H9 (cell line): Measurements from ENCODE around the gene FHIP2A. TPM values are rescaled to one million over a fixed set of nuclear protein-coding genes. Genes with fewer than 3 reads are reported as not detected.

ENCODE experiments used
- DNase-seq: peaks from one replicate; pipeline ENCODE4 v3.0.0-alpha.2; 2017
- H2AFZ ChIP-seq: one replicate; pipeline ENCODE4 v1.6.1; 2013; ENCODE audit warnings: mild to moderate bottlenecking, low read length, control low read depth, moderate library complexity
- H2AK5ac ChIP-seq: 2 replicates; pipeline ENCODE4 v1.6.1; 2013; ENCODE audit warnings: low read length, control low read depth, mixed read lengths; ENCODE audit not compliant: insufficient read length
- H2BK120ac ChIP-seq: one replicate; pipeline ENCODE4 v1.6.1; 2013; ENCODE audit warnings: low read depth, mild to moderate bottlenecking, low read length, control low read depth, inconsistent platforms; ENCODE audit not compliant: poor library complexity, severe bottlenecking
- H2BK12ac ChIP-seq: 2 replicates; pipeline ENCODE4 v1.6.1; 2013; ENCODE audit warnings: low read length, control low read depth, mixed read lengths, low read depth; ENCODE audit not compliant: insufficient read length
- H2BK15ac ChIP-seq: 2 replicates; pipeline ENCODE4 v1.6.1; 2013; ENCODE audit warnings: low read depth, low read length, control low read depth
- H2BK20ac ChIP-seq: one replicate; pipeline ENCODE4 v1.6.1; 2013; ENCODE audit warnings: low read depth, mild to moderate bottlenecking, low read length, control low read depth, inconsistent platforms; ENCODE audit not compliant: poor library complexity, severe bottlenecking
- H2BK5ac ChIP-seq: 2 replicates; pipeline ENCODE4 v1.6.1; 2013; ENCODE audit warnings: low read length, control low read depth, mixed read lengths; ENCODE audit not compliant: insufficient read length
- H3K14ac ChIP-seq: 2 replicates; pipeline ENCODE4 v1.6.1; 2013; ENCODE audit warnings: low read length, control low read depth; ENCODE audit not compliant: insufficient read depth
- H3K18ac ChIP-seq: 2 replicates; pipeline ENCODE4 v1.6.1; 2013; ENCODE audit warnings: low read depth, mild to moderate bottlenecking, mixed read lengths, low read length, control low read depth; ENCODE audit not compliant: insufficient read length
- H3K23ac ChIP-seq: 2 replicates; pipeline ENCODE4 v1.6.1; 2013; ENCODE audit warnings: low read length, control low read depth, mixed read lengths, low read depth; ENCODE audit not compliant: insufficient read length
- H3K23me2 ChIP-seq: 2 replicates; pipeline ENCODE4 v1.6.1; 2013; ENCODE audit warnings: low read depth, mild to moderate bottlenecking, mixed read lengths, low read length, control low read depth; ENCODE audit not compliant: insufficient read length, poor library complexity, severe bottlenecking
- H3K27ac ChIP-seq: 2 replicates; pipeline ENCODE4 v1.5.1; 2013; ENCODE audit warnings: low read length, control low read depth, mixed read lengths, low read depth; ENCODE audit not compliant: insufficient read length
- H3K27me3 ChIP-seq: 2 replicates; pipeline ENCODE4 v1.6.1; 2013; ENCODE audit warnings: low read length, control low read depth, inconsistent platforms; ENCODE audit not compliant: insufficient read depth
- H3K4ac ChIP-seq: 2 replicates; pipeline ENCODE4 v1.6.1; 2013; ENCODE audit warnings: low read depth, mild to moderate bottlenecking, control low read depth, inconsistent platforms, low read length, moderate library complexity
- H3K4me1 ChIP-seq: 2 replicates; pipeline ENCODE4 v1.6.1; 2013; ENCODE audit warnings: low read length, control low read depth, inconsistent platforms; ENCODE audit not compliant: insufficient read depth
- H3K4me2 ChIP-seq: 2 replicates; pipeline ENCODE4 v1.6.1; 2013; ENCODE audit warnings: low read length, control low read depth, mixed read lengths; ENCODE audit not compliant: insufficient read length, insufficient read depth
- H3K56ac ChIP-seq: 2 replicates; pipeline ENCODE4 v1.6.1; 2013; ENCODE audit warnings: low read depth, mild to moderate bottlenecking, mixed read lengths, low read length, control low read depth; ENCODE audit not compliant: insufficient read length
- H3K79me1 ChIP-seq: 2 replicates; pipeline ENCODE4 v1.6.1; 2013; ENCODE audit warnings: low read depth, mild to moderate bottlenecking, moderate library complexity, low read length, control low read depth, inconsistent platforms; ENCODE audit not compliant: insufficient read depth, poor library complexity, severe bottlenecking
- H3K79me2 ChIP-seq: 2 replicates; pipeline ENCODE4 v1.6.1; 2013; ENCODE audit warnings: low read length, control low read depth, inconsistent platforms; ENCODE audit not compliant: insufficient read depth
- H3K9ac ChIP-seq: 2 replicates; pipeline ENCODE4 v1.6.1; 2013; ENCODE audit warnings: low read length, control low read depth, mixed read lengths; ENCODE audit not compliant: insufficient read length; ENCODE audit errors: extremely low read depth
- H3K9me3 ChIP-seq: one replicate; pipeline ENCODE4 v1.6.1; 2013; ENCODE audit warnings: low read depth, low read length, inconsistent platforms; ENCODE audit not compliant: control insufficient read depth
- H3T11ph ChIP-seq: one replicate; pipeline ENCODE4 v1.6.1; 2013; ENCODE audit warnings: mild to moderate bottlenecking, low read length, control low read depth, inconsistent platforms
- H4K20me1 ChIP-seq: one replicate; pipeline ENCODE4 v1.6.1; 2013; ENCODE audit not compliant: control insufficient read depth, insufficient read length, insufficient read depth
- H4K5ac ChIP-seq: 2 replicates; pipeline ENCODE4 v1.6.1; 2013; ENCODE audit warnings: low read depth, mild to moderate bottlenecking, mixed read lengths, low read length, control low read depth; ENCODE audit not compliant: insufficient read length
- H4K8ac ChIP-seq: replicated peaks from 2 replicates; pipeline ENCODE4 v1.6.1; 2013; ENCODE audit warnings: low read length, control low read depth, mixed read lengths, low read depth; ENCODE audit not compliant: insufficient read length
- H4K91ac ChIP-seq: 2 replicates; pipeline ENCODE4 v1.6.1; 2013; ENCODE audit warnings: low read depth, mild to moderate bottlenecking, moderate library complexity, mixed read lengths, low read length, control low read depth; ENCODE audit not compliant: insufficient read length
- H3K27ac Mint-ChIP-seq, 3 experiments: 2 replicates in 2 of 3; 3 replicates in 1 of 3; pipeline ENCODE4 v1.8.0; 2020 to 2021; ENCODE audit warnings: mixed read lengths in 3 of 3, mild to moderate bottlenecking in 1 of 3, moderate library complexity in 1 of 3
- H3K27me3 Mint-ChIP-seq: 2 replicates; pipeline ENCODE4 v1.8.0; 2021; ENCODE audit warnings: low read depth, mild to moderate bottlenecking, moderate library complexity, mixed read lengths
- H3K36me3 Mint-ChIP-seq, 3 experiments: 2 replicates in 2 of 3; 3 replicates in 1 of 3; pipeline ENCODE4 v1.8.0; 2020 to 2021; ENCODE audit warnings: low read depth in 3 of 3, mixed read lengths in 3 of 3; ENCODE audit not compliant: insufficient read depth in 1 of 3
- H3K4me1 Mint-ChIP-seq, 2 experiments: 2 replicates each; pipeline ENCODE4 v1.8.0; 2020; ENCODE audit warnings: mixed read lengths in 2 of 2
- H3K4me3 Mint-ChIP-seq, 2 experiments: 2 replicates in 1 of 2; 3 replicates in 1 of 2; pipeline ENCODE4 v1.8.0; 2020 to 2021; ENCODE audit warnings: mild to moderate bottlenecking in 2 of 2, mixed read lengths in 2 of 2, moderate library complexity in 1 of 2
- H3K9me3 Mint-ChIP-seq, 2 experiments: 2 replicates in 1 of 2; 3 replicates in 1 of 2; pipeline ENCODE4 v1.8.0; 2020; ENCODE audit warnings: mild to moderate bottlenecking in 2 of 2, mixed read lengths in 2 of 2, moderate library complexity in 1 of 2
- CTCF ChIP-seq: fragments of 200-600 bp; sonication (generic); conservative IDR thresholded peaks from 3 replicates; pipeline ENCODE4 v1.8.0; 2021; ENCODE audit warnings: antibody characterized with exemption, mild to moderate bottlenecking
- WGBS: extraction: QIAGEN DNeasy Blood & Tissue Kit; methylation state at CpG from one replicate; pipeline ENCODE4 v1.1.7; 2013; ENCODE audit warnings: missing lambda C conversion rate, low lambda C conversion rate, mixed read lengths; ENCODE audit not compliant: insufficient read length; ENCODE audit errors: extremely low coverage; 5-methylcytosine and 5-hydroxymethylcytosine counted together
- total RNA-seq: library from RNA; stranded (reverse); gene quantifications from 2 replicates; pipeline ENCODE4 v1.2.1, GENCODE V29; 2021

FHIP2A gene
- total RNA-seq, 1 experiment from 2014 or later: 14.8 TPM

DNA sequence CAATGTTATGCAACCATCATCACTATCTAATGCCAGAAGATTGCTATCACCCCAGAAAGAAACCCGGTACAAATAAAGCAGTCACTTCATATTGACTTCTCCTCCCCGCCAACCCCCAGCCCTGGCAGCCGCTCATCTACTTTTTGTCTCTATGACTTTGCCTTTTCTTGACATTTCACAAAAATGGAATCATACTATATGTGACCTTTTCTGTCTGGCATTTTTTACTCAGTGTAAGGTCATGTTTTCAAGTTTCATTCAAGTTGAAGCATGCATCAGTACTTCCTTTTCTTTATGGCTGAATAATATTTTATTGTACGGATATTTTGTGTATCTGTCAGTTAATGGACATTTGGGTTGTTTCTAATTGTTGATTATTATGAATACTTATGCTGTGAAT, 28.1 kb downstream of the FHIP2A start:
- Mint-ChIP-seq H3K27ac (no peak overlapping the region), H3K9me3 (no peaks in the 10 kb centered on the region), H3K4me1 (no peaks in the 10 kb centered on the region), H3K4me3 (no peak overlapping the region), H3K36me3 (peaks cover 27 to 68% (median 63%) of the 10 kb centered on the region in 3 experiments), H3K27me3 (no peaks in the 10 kb centered on the region)
- TF ChIP-seq CTCF: no peak
- Histone ChIP-seq H3K27ac (no peak overlapping the region), H3K14ac (no peak overlapping the region), H3K27me3 (no peaks in the 10 kb centered on the region), H3K9me3 (no peaks in the 10 kb centered on the region), H3T11ph (no peak overlapping the region), H3K18ac (no peak overlapping the region), H3K4ac (no peak overlapping the region), H2BK120ac (no peak overlapping the region), H3K56ac (no peak overlapping the region), H3K23me2 (no peaks in the 10 kb centered on the region), H4K20me1 (no peaks in the 10 kb centered on the region), H2AFZ (no peak overlapping the region), H3K4me2 (no peak overlapping the region), H2BK12ac (no peak overlapping the region), H2BK20ac (no peak overlapping the region), H4K8ac (no peak overlapping the region), H4K5ac (no peak overlapping the region), H3K4me1 (no peaks in the 10 kb centered on the region), H3K79me1 (no peaks in the 10 kb centered on the region), H3K79me2 (no peaks in the 10 kb centered on the region), H2BK5ac (no peak overlapping the region), H3K9ac (no peak overlapping the region), H4K91ac (no peak overlapping the region), H2BK15ac (no peak overlapping the region), H3K23ac (no peak overlapping the region), H2AK5ac (no peak overlapping the region)
- no CpG with 5 or more reads among the region's 4 CpGs for WGBS
- no peak for DNase-seq
